ENCODE measurements around the gene BMPR1A.

DNA sequence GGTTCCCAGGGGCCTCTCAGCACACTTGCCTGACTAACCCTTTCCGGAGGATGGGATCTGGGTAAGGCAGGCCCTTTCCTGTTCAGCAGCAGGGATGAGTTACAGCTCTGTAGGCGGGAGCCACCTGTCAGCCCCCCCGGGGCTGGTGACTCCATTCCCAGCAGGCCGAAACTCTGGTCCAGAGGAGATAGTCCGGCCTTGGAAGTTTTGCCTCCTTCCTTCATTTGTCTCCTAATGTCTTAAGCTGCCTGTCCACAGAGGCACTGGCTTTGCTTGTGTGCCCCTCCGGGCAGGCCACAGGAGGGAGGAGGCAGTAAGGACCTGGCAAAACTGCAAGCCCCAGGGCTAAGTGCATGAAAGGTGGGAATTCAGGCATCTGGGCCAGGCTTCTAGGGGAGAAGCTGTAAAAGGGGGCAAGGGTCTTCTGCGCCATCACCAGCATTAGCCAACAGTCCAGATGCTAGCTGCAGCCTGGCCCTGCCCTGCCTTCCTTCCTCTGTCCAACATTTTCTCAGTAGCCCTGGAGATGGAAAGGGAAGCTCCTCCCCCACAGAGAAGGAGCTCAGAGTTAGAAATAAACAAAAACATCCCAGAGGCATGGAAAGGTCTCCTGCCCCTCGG, 213.1 kb downstream of the BMPR1A start:
- no peak for TF ChIP-seq POLR2AphosphoS5 (IDR thresholded peaks at IDR 0.05; ENCODE audit: low read depth, low read length)
- TF ChIP-seq SIN3A (IDR thresholded peaks at IDR 0.05; ENCODE audit: borderline replicate concordance, insufficient read depth, low read length), result no peak
- no peak for TF ChIP-seq TAF1 (IDR thresholded peaks at IDR 0.05; ENCODE audit: borderline replicate concordance, insufficient read depth, low read length)
- TF ChIP-seq, protein P1, sequence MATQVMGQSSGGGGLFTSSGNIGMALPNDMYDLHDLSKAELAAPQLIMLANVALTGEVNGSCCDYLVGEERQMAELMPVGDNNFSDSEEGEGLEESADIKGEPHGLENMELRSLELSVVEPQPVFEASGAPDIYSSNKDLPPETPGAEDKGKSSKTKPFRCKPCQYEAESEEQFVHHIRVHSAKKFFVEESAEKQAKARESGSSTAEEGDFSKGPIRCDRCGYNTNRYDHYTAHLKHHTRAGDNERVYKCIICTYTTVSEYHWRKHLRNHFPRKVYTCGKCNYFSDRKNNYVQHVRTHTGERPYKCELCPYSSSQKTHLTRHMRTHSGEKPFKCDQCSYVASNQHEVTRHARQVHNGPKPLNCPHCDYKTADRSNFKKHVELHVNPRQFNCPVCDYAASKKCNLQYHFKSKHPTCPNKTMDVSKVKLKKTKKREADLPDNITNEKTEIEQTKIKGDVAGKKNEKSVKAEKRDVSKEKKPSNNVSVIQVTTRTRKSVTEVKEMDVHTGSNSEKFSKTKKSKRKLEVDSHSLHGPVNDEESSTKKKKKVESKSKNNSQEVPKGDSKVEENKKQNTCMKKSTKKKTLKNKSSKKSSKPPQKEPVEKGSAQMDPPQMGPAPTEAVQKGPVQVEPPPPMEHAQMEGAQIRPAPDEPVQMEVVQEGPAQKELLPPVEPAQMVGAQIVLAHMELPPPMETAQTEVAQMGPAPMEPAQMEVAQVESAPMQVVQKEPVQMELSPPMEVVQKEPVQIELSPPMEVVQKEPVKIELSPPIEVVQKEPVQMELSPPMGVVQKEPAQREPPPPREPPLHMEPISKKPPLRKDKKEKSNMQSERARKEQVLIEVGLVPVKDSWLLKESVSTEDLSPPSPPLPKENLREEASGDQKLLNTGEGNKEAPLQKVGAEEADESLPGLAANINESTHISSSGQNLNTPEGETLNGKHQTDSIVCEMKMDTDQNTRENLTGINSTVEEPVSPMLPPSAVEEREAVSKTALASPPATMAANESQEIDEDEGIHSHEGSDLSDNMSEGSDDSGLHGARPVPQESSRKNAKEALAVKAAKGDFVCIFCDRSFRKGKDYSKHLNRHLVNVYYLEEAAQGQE (IDR thresholded peaks at IDR 0.05; ENCODE audit: insufficient read depth in 1 of 2, low read depth in 2 of 2, low read length in 2 of 2), result peak in 1 of 2 experiments; percentile 61; a peak in 2 of 4 replicates
